Mesenchymal stem cell (in vitro differentiated cells and primary cell): Measurements from ENCODE around the gene PGF.

Experiments used
- DNase-seq: peaks from one replicate; pipeline ENCODE4 v3.0.0-alpha.2; 2013
- H2AFZ ChIP-seq: one replicate; pipeline ENCODE4 v1.6.1; 2013; ENCODE audit warnings: low read depth, mild to moderate bottlenecking, control low read depth, inconsistent platforms, low read length, moderate library complexity
- H2AK5ac ChIP-seq: 2 replicates; pipeline ENCODE4 v1.6.1; 2013; ENCODE audit warnings: low read length, moderate library complexity, mild to moderate bottlenecking, inconsistent platforms; ENCODE audit not compliant: severe bottlenecking
- H2BK120ac ChIP-seq: one replicate; pipeline ENCODE4 v1.6.1; 2013; ENCODE audit warnings: low read depth, mild to moderate bottlenecking, inconsistent platforms, low read length, moderate library complexity
- H2BK12ac ChIP-seq, 2 experiments: one replicate each; pipeline ENCODE4 v1.6.1; 2013; ENCODE audit warnings: inconsistent platforms in 2 of 2, low read length in 2 of 2, mild to moderate bottlenecking in 2 of 2, moderate library complexity in 2 of 2, control low read depth in 1 of 2
- H2BK15ac ChIP-seq: one replicate; pipeline ENCODE4 v1.6.1; 2013; ENCODE audit warnings: mild to moderate bottlenecking, low read depth, inconsistent platforms; ENCODE audit not compliant: poor library complexity, severe bottlenecking
- H2BK5ac ChIP-seq: 2 replicates; pipeline ENCODE4 v1.6.1; 2013; ENCODE audit warnings: low read depth, mild to moderate bottlenecking, low read length, control low read depth, inconsistent platforms; ENCODE audit not compliant: poor library complexity, severe bottlenecking
- H3K14ac ChIP-seq, 2 experiments: one replicate each; pipeline ENCODE4 v1.6.1; 2013; ENCODE audit warnings: inconsistent platforms in 2 of 2, low read length in 2 of 2, control low read depth in 1 of 2, mild to moderate bottlenecking in 1 of 2, moderate library complexity in 1 of 2
- H3K18ac ChIP-seq, 2 experiments: one replicate each; pipeline ENCODE4 v1.6.1; 2013; ENCODE audit warnings: inconsistent platforms in 2 of 2, low read length in 2 of 2, control low read depth in 1 of 2, low read depth in 1 of 2, mild to moderate bottlenecking in 1 of 2
- H3K23ac ChIP-seq, 2 experiments: one replicate each; pipeline ENCODE4 v1.6.1; 2013; ENCODE audit warnings: inconsistent platforms in 2 of 2, low read length in 2 of 2, mild to moderate bottlenecking in 2 of 2, moderate library complexity in 2 of 2, control low read depth in 1 of 2
- H3K27ac ChIP-seq: 2 replicates; pipeline ENCODE4 v1.5.1; 2013; ENCODE audit warnings: mild to moderate bottlenecking, moderate library complexity, low read length, control low read depth, inconsistent platforms; ENCODE audit not compliant: poor library complexity, severe bottlenecking
- H3K27me3 ChIP-seq, 2 experiments: 2 replicates each; pipeline versions ENCODE4 v1.6.1 to v1.7.0; 2013; ENCODE audit warnings: low read length in 2 of 2, mild to moderate bottlenecking in 2 of 2, moderate library complexity in 2 of 2, control low read depth in 1 of 2, inconsistent platforms in 1 of 2; ENCODE audit not compliant: control insufficient read depth in 1 of 2, insufficient read depth in 1 of 2
- H3K36me3 ChIP-seq, 2 experiments: 2 replicates each; pipeline versions ENCODE4 v1.6.1 to v1.7.0; 2013; ENCODE audit warnings: low read length in 2 of 2, control low read depth in 1 of 2, inconsistent platforms in 1 of 2, low read depth in 1 of 2, mild to moderate bottlenecking in 1 of 2; ENCODE audit not compliant: insufficient read depth in 2 of 2, control insufficient read depth in 1 of 2
- H3K4ac ChIP-seq, 2 experiments: one replicate each; pipeline ENCODE4 v1.6.1; 2013; ENCODE audit warnings: inconsistent platforms in 2 of 2, low read length in 2 of 2, mild to moderate bottlenecking in 2 of 2, moderate library complexity in 2 of 2, control low read depth in 1 of 2, low read depth in 1 of 2
- H3K4me1 ChIP-seq: 2 replicates; pipeline ENCODE4 v1.6.1; 2013; ENCODE audit warnings: low read depth, low read length, control low read depth; ENCODE audit not compliant: control insufficient read depth, insufficient read depth
- H3K4me2 ChIP-seq: 2 replicates; pipeline ENCODE4 v1.6.1; 2013; ENCODE audit warnings: low read length, mild to moderate bottlenecking, inconsistent platforms; ENCODE audit not compliant: poor library complexity, severe bottlenecking
- H3K4me3 ChIP-seq, 2 experiments: 2 replicates each; pipeline versions ENCODE4 v1.5.1 to v1.7.0; 2013; ENCODE audit warnings: low read length in 2 of 2, mild to moderate bottlenecking in 2 of 2, control low read depth in 1 of 2, low read depth in 1 of 2; ENCODE audit not compliant: insufficient read depth in 1 of 2
- H3K79me1 ChIP-seq: replicated peaks from 2 replicates; pipeline ENCODE4 v1.6.1; 2013; ENCODE audit warnings: mild to moderate bottlenecking, control low read depth, low read length, inconsistent platforms; ENCODE audit not compliant: poor library complexity, severe bottlenecking
- H3K9ac ChIP-seq: 2 replicates; pipeline ENCODE4 v1.7.0; 2013; ENCODE audit warnings: mild to moderate bottlenecking, low read length, moderate library complexity
- H3K9me3 ChIP-seq: 2 replicates; pipeline ENCODE4 v1.7.0; 2013; ENCODE audit warnings: mild to moderate bottlenecking, low read length; ENCODE audit not compliant: control insufficient read depth
- H4K8ac ChIP-seq: one replicate; pipeline ENCODE4 v1.6.1; 2013; ENCODE audit warnings: inconsistent platforms, mild to moderate bottlenecking, low read length, moderate library complexity
- H4K91ac ChIP-seq: one replicate; pipeline ENCODE4 v1.6.1; 2013; ENCODE audit warnings: mild to moderate bottlenecking, low read length, inconsistent platforms
- WGBS: methylation state at CpG from one replicate; pipeline ENCODE4 v1.1.7; 2013; ENCODE audit warnings: mixed read lengths; 5-methylcytosine and 5-hydroxymethylcytosine counted together

Gene PGF

DNA sequence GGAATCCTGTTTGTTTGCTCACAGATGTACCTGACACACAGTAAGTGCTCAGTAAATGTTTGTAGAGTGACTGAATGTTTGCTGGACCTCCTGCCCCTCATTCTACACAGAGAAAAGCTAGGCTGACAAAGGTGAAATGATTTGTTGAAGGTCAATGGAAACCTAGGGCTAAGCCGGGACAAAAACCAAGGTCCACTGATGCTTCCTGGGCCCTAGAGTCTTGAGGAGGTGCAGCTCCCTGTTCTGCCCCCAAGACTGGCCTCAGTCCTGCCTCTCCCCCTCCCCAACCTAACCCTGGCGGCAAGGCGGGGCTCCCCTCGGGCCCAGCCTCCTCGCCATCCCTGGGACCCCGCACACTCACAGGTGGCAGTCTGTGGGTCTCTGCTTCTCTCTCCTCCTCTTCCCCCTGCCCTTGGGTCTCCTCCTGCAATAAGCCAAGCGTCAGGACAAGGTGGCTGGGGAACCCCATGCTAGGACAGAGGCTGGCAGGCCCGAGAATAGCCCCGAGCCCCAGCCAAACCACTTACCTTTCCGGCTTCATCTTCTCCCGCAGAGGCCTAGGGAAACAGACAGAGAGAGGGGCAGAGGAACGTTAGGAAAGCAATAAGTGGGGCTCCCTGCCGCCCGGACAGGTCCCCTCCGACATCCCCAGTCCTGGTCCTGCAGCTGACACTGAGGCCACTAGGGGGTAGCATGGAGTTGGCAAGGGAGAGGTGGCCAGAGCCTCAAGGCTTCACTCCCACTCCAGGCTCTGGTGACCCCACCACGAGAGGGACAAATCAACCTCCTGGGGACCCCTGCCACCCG lies 9.3 kb downstream of the PGF start:
- peak overlapping the region; percentile 19 for H4K8ac ChIP-seq
- no peak overlapping the region for H3K27ac ChIP-seq
- H2BK15ac ChIP-seq = no peak overlapping the region
- peak overlapping the region; percentile 18 for H2AK5ac ChIP-seq
- H3K9ac ChIP-seq = peak overlapping the region; percentile 57
- no peak overlapping the region for H2BK120ac ChIP-seq
- H3K14ac ChIP-seq = no peak overlapping the region
- WGBS = 62% methylated on average over 17 of the region's 17 CpGs
- H2BK5ac ChIP-seq = peak overlapping the region; percentile 4
- no peaks in the 10 kb centered on the region for H3K27me3 ChIP-seq
- peaks cover 3% of the 10 kb centered on the region for H3K79me1 ChIP-seq
- H3K9me3 ChIP-seq = no peaks in the 10 kb centered on the region
- H3K4me2 ChIP-seq = no peak overlapping the region
- peak; percentile 73 for DNase-seq
- peak overlapping the region in 1 of 2 experiments; percentile 21 for H3K4ac ChIP-seq
- H4K91ac ChIP-seq = peak overlapping the region; percentile 47
- no peak overlapping the region for H3K4me3 ChIP-seq
- H3K4me1 ChIP-seq = peaks cover 23% of the 10 kb centered on the region
- no peak overlapping the region for H3K23ac ChIP-seq
- peaks cover 17 to 24% of the 10 kb centered on the region in 2 experiments for H3K36me3 ChIP-seq
- H2AFZ ChIP-seq = no peak overlapping the region
- H3K18ac ChIP-seq = peak overlapping the region in 1 of 2 experiments; percentile 41
- peak overlapping the region in 1 of 2 experiments; percentile 73 for H2BK12ac ChIP-seq

DNA sequence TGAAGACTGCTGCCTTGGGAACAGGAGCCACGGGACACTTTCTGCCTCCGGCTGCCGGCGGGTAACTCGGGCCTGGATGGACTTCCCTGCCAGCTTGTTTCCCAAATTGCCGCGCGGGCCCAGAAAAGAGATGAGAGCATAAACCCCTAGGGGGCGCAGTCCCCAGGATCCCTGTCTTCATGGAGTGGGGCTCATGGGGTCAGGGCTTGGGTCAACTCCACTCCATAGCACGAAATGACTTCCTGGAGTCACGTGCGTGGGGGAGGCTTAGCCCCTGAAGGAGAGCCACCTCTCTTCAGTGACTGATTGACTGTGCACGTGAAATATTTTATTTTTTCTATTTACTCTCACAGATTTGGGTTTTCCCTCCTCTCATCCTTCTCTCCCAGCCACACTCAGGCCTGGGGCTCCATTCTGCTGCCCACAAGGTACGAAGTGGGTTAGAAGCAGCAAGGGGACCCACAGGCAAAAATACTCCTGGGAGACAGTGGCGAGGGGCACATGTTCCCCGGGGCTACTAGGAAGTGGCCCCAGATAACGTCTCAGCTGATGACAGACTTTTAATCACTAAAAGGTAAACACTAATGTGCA lies 10.0 kb downstream of the PGF start:
- Histone ChIP-seq H2BK120ac (no peak overlapping the region), H3K4me1 (peaks cover 21% of the 10 kb centered on the region), H4K8ac (no peak overlapping the region), H3K27ac (no peak overlapping the region), H3K4me2 (no peak overlapping the region), H3K79me1 (peaks cover 2% of the 10 kb centered on the region), H2AFZ (no peak overlapping the region), H2BK15ac (no peak overlapping the region), H3K36me3 (peaks cover 17 to 24% of the 10 kb centered on the region in 2 experiments), H3K9me3 (no peaks in the 10 kb centered on the region), H2BK5ac (no peak overlapping the region), H3K27me3 (no peaks in the 10 kb centered on the region), H3K9ac (peak overlapping the region; percentile 57), H4K91ac (no peak overlapping the region), H2BK12ac (no peak overlapping the region), H3K18ac (no peak overlapping the region), H2AK5ac (no peak overlapping the region), H3K4me3 (no peak overlapping the region), H3K23ac (no peak overlapping the region), H3K4ac (no peak overlapping the region), H3K14ac (no peak overlapping the region)
- WGBS = 73% methylated on average over 17 of the region's 17 CpGs
- peak; percentile 53 for DNase-seq

DNA sequence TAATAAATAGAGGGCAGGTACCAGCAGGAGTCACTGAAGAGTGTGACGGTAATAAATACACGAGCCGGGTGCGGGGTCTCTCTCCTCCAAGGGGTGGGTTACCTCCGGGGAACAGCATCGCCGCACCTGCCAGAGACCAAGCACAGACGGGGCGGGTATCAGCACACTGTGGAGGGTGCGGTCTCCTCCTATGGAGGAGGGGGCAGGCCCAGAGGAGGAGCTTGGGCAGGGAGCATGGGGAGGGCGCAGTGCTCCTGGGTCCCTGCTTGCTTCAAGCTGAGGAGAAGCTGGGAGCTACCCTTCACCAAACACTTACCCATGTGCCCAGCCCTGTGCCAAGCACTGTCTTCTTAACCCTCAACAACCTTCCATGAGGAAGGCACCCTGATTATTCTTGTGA lies 12.8 kb downstream of the PGF start:
- H2AFZ ChIP-seq = no peak overlapping the region
- no peak overlapping the region for H2BK5ac ChIP-seq
- peaks cover 4 to 8% of the 10 kb centered on the region in 2 experiments for H3K36me3 ChIP-seq
- no peaks in the 10 kb centered on the region for H3K27me3 ChIP-seq
- peaks cover 29% of the 10 kb centered on the region for H3K4me1 ChIP-seq
- H3K79me1 ChIP-seq = no peaks in the 10 kb centered on the region
- no peak overlapping the region for H3K14ac ChIP-seq
- H4K91ac ChIP-seq = no peak overlapping the region
- 91% methylated on average over 10 of the region's 11 CpGs for WGBS
- H2BK12ac ChIP-seq = peak overlapping the region in 1 of 2 experiments; percentile 14
- no peak overlapping the region for H2AK5ac ChIP-seq
- H3K4ac ChIP-seq = no peak overlapping the region
- H3K27ac ChIP-seq = no peak overlapping the region
- H3K23ac ChIP-seq = no peak overlapping the region
- no peak overlapping the region for H3K9ac ChIP-seq
- no peak overlapping the region for H2BK120ac ChIP-seq
- no peak overlapping the region for H4K8ac ChIP-seq
- no peak overlapping the region for H3K4me3 ChIP-seq
- H3K9me3 ChIP-seq = no peaks in the 10 kb centered on the region
- no peak overlapping the region for H3K18ac ChIP-seq
- no peak overlapping the region for H3K4me2 ChIP-seq
- DNase-seq = no peak
- no peak overlapping the region for H2BK15ac ChIP-seq

DNA sequence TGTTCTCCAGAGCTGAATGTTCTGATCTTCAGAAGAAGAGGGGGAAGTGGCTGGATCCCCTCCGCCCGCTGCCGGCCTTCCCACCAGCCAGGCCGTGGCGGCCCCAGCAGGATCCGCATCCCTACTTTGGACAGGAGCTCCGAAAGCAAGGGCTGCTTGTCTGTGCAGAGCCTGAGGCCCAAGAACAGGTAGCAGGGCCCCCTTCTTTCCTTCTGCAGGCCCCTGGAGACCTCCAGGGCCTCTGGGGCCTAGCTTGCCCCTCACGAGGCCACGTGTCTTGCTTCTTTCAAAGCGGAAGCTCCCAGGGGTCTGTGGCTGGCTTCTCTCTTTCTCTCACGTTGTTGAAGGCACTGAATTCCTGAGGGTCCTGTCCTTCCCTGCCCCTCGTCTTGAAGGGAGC lies 13.2 kb downstream of the PGF start:
- 89% methylated on average over 12 of the region's 12 CpGs for WGBS

More for the DNA sequence above, 13.2 kb downstream of the PGF start:
- Histone ChIP-seq H3K18ac (peak overlapping the region in 1 of 2 experiments; percentile 41), H2AK5ac (no peak overlapping the region), H3K27me3 (no peaks in the 10 kb centered on the region), H3K4me1 (peaks cover 29% of the 10 kb centered on the region), H3K14ac (no peak overlapping the region), H3K4ac (peak overlapping the region in 1 of 2 experiments; percentile 2), H3K4me2 (no peak overlapping the region), H3K27ac (no peak overlapping the region), H3K9me3 (no peaks in the 10 kb centered on the region), H3K79me1 (no peaks in the 10 kb centered on the region), H2BK5ac (no peak overlapping the region), H2AFZ (no peak overlapping the region), H3K4me3 (no peak overlapping the region), H3K9ac (peak overlapping the region; percentile 33), H2BK15ac (peak overlapping the region; percentile 83), H2BK12ac (peak overlapping the region in 1 of 2 experiments; percentile 54), H3K36me3 (peaks cover 3% of the 10 kb centered on the region in 2 experiments), H3K23ac (peak overlapping the region in 1 of 2 experiments; percentile 18), H4K91ac (peak overlapping the region; percentile 59), H4K8ac (peak overlapping the region; percentile 10), H2BK120ac (no peak overlapping the region)
- no peak for DNase-seq
